Measurements from ENCODE around the gene MAN2A1.
"Not testable (repeated sequence)": the region's sequence is repeated elsewhere in the genome, so short reads cannot be mapped to it uniquely, and the experiment has no call there.

Gene MAN2A1

GRCh38 chr5:109884676-109885075 lies 194.9 kb downstream of the MAN2A1 start:
- Histone ChIP-seq H3F3A (ENCODE audit: insufficient read depth, low read length) (no peaks in the 10 kb centered on the region), H4K20me1 (ENCODE audit: insufficient read depth, low read length) (no peaks in the 10 kb centered on the region), H3K4me2 (ENCODE audit: low read depth, low read length) (no peak overlapping the region), H3K9ac (ENCODE audit: low read length) (no peak overlapping the region), H3K4me1 (ENCODE audit: low read length) (no peaks in the 10 kb centered on the region), H3K9me2 (replicated peaks; ENCODE audit: insufficient read depth, low read length) (no peaks in the 10 kb centered on the region), H3K36me3 (replicated peaks; ENCODE audit: insufficient read depth, low read length) (no peaks in the 10 kb centered on the region), H3K27me3 (replicated peaks; ENCODE audit: insufficient read depth, low read length) (no peaks in the 10 kb centered on the region), H3K4me3 (ENCODE audit: low read length) (no peak overlapping the region), H3K27ac (ENCODE audit: low read length) (no peak overlapping the region), H3K9me3 (replicated peaks; ENCODE audit: insufficient read depth, low read length) (no peaks in the 10 kb centered on the region), H2AFZ (ENCODE audit: low read length) (no peak overlapping the region), H3K79me2 (ENCODE audit: low read length) (no peaks in the 10 kb centered on the region)
- no peak for DNase-seq
- no peak for TF ChIP-seq EZH2phosphoT487 (IDR thresholded peaks at IDR 0.05; ENCODE audit: low read length)
- no peak for TF ChIP-seq EZH2 (optimal IDR thresholded peaks at IDR 0.05; ENCODE audit: low read depth, low read length)
- TF ChIP-seq, protein P1, sequence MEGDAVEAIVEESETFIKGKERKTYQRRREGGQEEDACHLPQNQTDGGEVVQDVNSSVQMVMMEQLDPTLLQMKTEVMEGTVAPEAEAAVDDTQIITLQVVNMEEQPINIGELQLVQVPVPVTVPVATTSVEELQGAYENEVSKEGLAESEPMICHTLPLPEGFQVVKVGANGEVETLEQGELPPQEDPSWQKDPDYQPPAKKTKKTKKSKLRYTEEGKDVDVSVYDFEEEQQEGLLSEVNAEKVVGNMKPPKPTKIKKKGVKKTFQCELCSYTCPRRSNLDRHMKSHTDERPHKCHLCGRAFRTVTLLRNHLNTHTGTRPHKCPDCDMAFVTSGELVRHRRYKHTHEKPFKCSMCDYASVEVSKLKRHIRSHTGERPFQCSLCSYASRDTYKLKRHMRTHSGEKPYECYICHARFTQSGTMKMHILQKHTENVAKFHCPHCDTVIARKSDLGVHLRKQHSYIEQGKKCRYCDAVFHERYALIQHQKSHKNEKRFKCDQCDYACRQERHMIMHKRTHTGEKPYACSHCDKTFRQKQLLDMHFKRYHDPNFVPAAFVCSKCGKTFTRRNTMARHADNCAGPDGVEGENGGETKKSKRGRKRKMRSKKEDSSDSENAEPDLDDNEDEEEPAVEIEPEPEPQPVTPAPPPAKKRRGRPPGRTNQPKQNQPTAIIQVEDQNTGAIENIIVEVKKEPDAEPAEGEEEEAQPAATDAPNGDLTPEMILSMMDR (IDR thresholded peaks at IDR 0.05; ENCODE audit: low read length) = no peak

GRCh38 chr5:109885205-109885604 lies 195.5 kb downstream of the MAN2A1 start:
- no peaks in the 10 kb centered on the region for H4K20me1 ChIP-seq (ENCODE audit: insufficient read depth, low read length)

GRCh38 chr5:109888989-109889388 lies 199.3 kb downstream of the MAN2A1 start:
- no peaks in the 10 kb centered on the region for H4K20me1 ChIP-seq (ENCODE audit: insufficient read depth, low read length)
- no peak overlapping the region for H3K4me3 ChIP-seq (ENCODE audit: low read length)
- no peak overlapping the region for H3K9ac ChIP-seq (ENCODE audit: low read length)
- no peaks in the 10 kb centered on the region for H3K36me3 ChIP-seq (replicated peaks; ENCODE audit: insufficient read depth, low read length)
- DNase-seq = no peak
- H3K4me1 ChIP-seq (ENCODE audit: low read length) = no peaks in the 10 kb centered on the region
- no peaks in the 10 kb centered on the region for H3F3A ChIP-seq (ENCODE audit: insufficient read depth, low read length)
- H3K27ac ChIP-seq (ENCODE audit: low read length) = no peak overlapping the region
- H2AFZ ChIP-seq (ENCODE audit: low read length) = no peak overlapping the region
- no peaks in the 10 kb centered on the region for H3K27me3 ChIP-seq (replicated peaks; ENCODE audit: insufficient read depth, low read length)
- H3K4me2 ChIP-seq (ENCODE audit: low read depth, low read length) = no peak overlapping the region
- no peaks in the 10 kb centered on the region for H3K9me3 ChIP-seq (replicated peaks; ENCODE audit: insufficient read depth, low read length)
- TF ChIP-seq EZH2phosphoT487 (IDR thresholded peaks at IDR 0.05; ENCODE audit: low read length) = no peak
- TF ChIP-seq, protein P1 (IDR thresholded peaks at IDR 0.05; ENCODE audit: low read length) = no peak
- no peak for TF ChIP-seq EZH2 (optimal IDR thresholded peaks at IDR 0.05; ENCODE audit: low read depth, low read length)
- no peaks in the 10 kb centered on the region for H3K9me2 ChIP-seq (replicated peaks; ENCODE audit: insufficient read depth, low read length)
- no peaks in the 10 kb centered on the region for H3K79me2 ChIP-seq (ENCODE audit: low read length)

More at GRCh38 chr5:109885205-109885604, 195.5 kb downstream of the MAN2A1 start:
- no peaks in the 10 kb centered on the region for H3K36me3 ChIP-seq (replicated peaks; ENCODE audit: insufficient read depth, low read length)
- no peak overlapping the region for H3K27ac ChIP-seq (ENCODE audit: low read length)
- H3K9me2 ChIP-seq (replicated peaks; ENCODE audit: insufficient read depth, low read length) = no peaks in the 10 kb centered on the region
- TF ChIP-seq EZH2 (optimal IDR thresholded peaks at IDR 0.05; ENCODE audit: low read depth, low read length) = no peak
- TF ChIP-seq EZH2phosphoT487 (IDR thresholded peaks at IDR 0.05; ENCODE audit: low read length) = no peak
- TF ChIP-seq, protein P1 (IDR thresholded peaks at IDR 0.05; ENCODE audit: low read length) = no peak
- DNase-seq = no peak
- no peaks in the 10 kb centered on the region for H3K9me3 ChIP-seq (replicated peaks; ENCODE audit: insufficient read depth, low read length)
- no peaks in the 10 kb centered on the region for H3K27me3 ChIP-seq (replicated peaks; ENCODE audit: insufficient read depth, low read length)
- no peaks in the 10 kb centered on the region for H3F3A ChIP-seq (ENCODE audit: insufficient read depth, low read length)
- H3K4me2 ChIP-seq (ENCODE audit: low read depth, low read length) = no peak overlapping the region
- no peak overlapping the region for H3K4me3 ChIP-seq (ENCODE audit: low read length)
- no peak overlapping the region for H3K9ac ChIP-seq (ENCODE audit: low read length)
- H2AFZ ChIP-seq (ENCODE audit: low read length) = no peak overlapping the region
- no peaks in the 10 kb centered on the region for H3K79me2 ChIP-seq (ENCODE audit: low read length)
- H3K4me1 ChIP-seq (ENCODE audit: low read length) = no peaks in the 10 kb centered on the region

GRCh38 chr5:109893271-109893670 lies 203.5 kb downstream of the MAN2A1 start:
- H3K4me3 ChIP-seq (ENCODE audit: low read length); H3K27me3 ChIP-seq (replicated peaks; ENCODE audit: insufficient read depth, low read length); H3K9me2 ChIP-seq (replicated peaks; ENCODE audit: insufficient read depth, low read length); DNase-seq; H2AFZ ChIP-seq (ENCODE audit: low read length); H3F3A ChIP-seq (ENCODE audit: insufficient read depth, low read length); H3K4me2 ChIP-seq (ENCODE audit: low read depth, low read length); H4K20me1 ChIP-seq (ENCODE audit: insufficient read depth, low read length); H3K9me3 ChIP-seq (replicated peaks; ENCODE audit: insufficient read depth, low read length); H3K27ac ChIP-seq (ENCODE audit: low read length); H3K4me1 ChIP-seq (ENCODE audit: low read length); H3K9ac ChIP-seq (ENCODE audit: low read length); H3K79me2 ChIP-seq (ENCODE audit: low read length); H3K36me3 ChIP-seq (replicated peaks; ENCODE audit: insufficient read depth, low read length): not testable (repeated sequence)

All from MM.1S (cell line).